Measurements from ENCODE around the gene PKD1.

Gene PKD1

GRCh38 chr16:2135770-2136490 lies at the start of gene PKD1:
Gene PKD1, minus strand, starts transcription at chr16:2135898. Its CDS starts 209 bp downstream, at chr16:2135689.
- peak; percentile 91 for DNase-seq

- no peak for DNase-seq
These were observed 49.3 kb upstream of the PKD1 start for GRCh38 chr16:2184962-2185361.

- DNase-seq = no peak
These were observed 48.6 kb upstream of the PKD1 start for GRCh38 chr16:2184346-2184745.

GRCh38 chr16:2183671-2184070 lies 48.0 kb upstream of the PKD1 start:
- no peak for DNase-seq

GRCh38 chr16:2181952-2182351 lies 46.3 kb upstream of the PKD1 start:
- DNase-seq = no peak

- DNase-seq = no peak
These were observed 45.5 kb upstream of the PKD1 start for GRCh38 chr16:2180962-2181923.

- no peak for DNase-seq
These were observed 44.8 kb upstream of the PKD1 start for GRCh38 chr16:2180461-2180860.

GRCh38 chr16:2179576-2179975 lies 43.9 kb upstream of the PKD1 start:
- DNase-seq = no peak

GRCh38 chr16:2179107-2179501 lies 43.4 kb upstream of the PKD1 start:
- DNase-seq = no peak

- DNase-seq = no peak
These were observed 42.8 kb upstream of the PKD1 start for GRCh38 chr16:2178321-2179106.

GRCh38 chr16:2177561-2177960 lies 41.9 kb upstream of the PKD1 start:
- DNase-seq = no peak

GRCh38 chr16:2177101-2177500 lies 41.4 kb upstream of the PKD1 start:
- no peak for DNase-seq

GRCh38 chr16:2176047-2176446 lies 40.3 kb upstream of the PKD1 start:
- DNase-seq = no peak

- no peak for DNase-seq
These were observed 39.8 kb upstream of the PKD1 start for GRCh38 chr16:2175454-2175853.

- no peak for DNase-seq
These were observed 38.9 kb upstream of the PKD1 start for GRCh38 chr16:2174396-2175131.

- no peak for DNase-seq
These were observed 38.2 kb upstream of the PKD1 start for GRCh38 chr16:2173916-2174315.

- DNase-seq = no peak
These were observed 37.7 kb upstream of the PKD1 start for GRCh38 chr16:2173366-2173765.

GRCh38 chr16:2172688-2173335 lies 37.1 kb upstream of the PKD1 start:
- no peak for DNase-seq

GRCh38 chr16:2171601-2172178 lies 36.0 kb upstream of the PKD1 start:
- DNase-seq = no peak

- DNase-seq = no peak
These were observed 35.1 kb upstream of the PKD1 start for GRCh38 chr16:2170587-2171435.

GRCh38 chr16:2170080-2170479 lies 34.4 kb upstream of the PKD1 start:
- DNase-seq = no peak
